Left kidney (tissue), 2 donors: ENCODE data around the gene ADCY10. TPM values are rescaled to one million over a fixed set of nuclear protein-coding genes. Genes with fewer than 3 reads are reported as not detected.
"Not testable (repeated sequence)": the region's sequence is repeated elsewhere in the genome, so short reads cannot be mapped to it uniquely, and the experiment has no call there.

Source experiments
- DNase-seq: peaks from one replicate; pipeline ENCODE4 v3.0.0-alpha.2; 2013
- polyA plus RNA-seq: library from polyadenylated mRNA; unstranded; fragments of 120-200 nt; gene quantifications from one replicate; pipeline ENCODE4 v1.2.1, GENCODE V29; 2013; ENCODE audit not compliant: insufficient read length

The ADCY10 gene
- polyA plus RNA-seq, 1 donor = 0.83 TPM

DNA sequence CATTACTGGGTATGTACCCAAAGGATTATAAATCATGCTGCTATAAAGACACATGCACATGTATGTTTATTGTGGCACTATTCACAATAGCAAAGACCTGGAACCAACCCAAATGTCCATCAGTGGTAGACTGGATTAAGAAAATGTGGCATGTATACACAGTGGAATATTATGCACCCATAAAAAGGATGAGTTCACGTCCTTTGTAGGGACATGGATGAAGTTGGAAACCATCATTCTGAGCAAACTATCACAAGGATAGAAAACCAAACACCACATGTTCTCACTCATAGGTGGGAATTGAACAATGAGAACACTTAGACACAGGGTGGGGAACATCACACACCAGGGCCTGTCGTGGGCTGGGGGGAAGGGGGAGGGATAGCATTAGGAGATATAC is 26.7 kb downstream of the ADCY10 start:
- DNase-seq = not testable (repeated sequence)

DNA sequence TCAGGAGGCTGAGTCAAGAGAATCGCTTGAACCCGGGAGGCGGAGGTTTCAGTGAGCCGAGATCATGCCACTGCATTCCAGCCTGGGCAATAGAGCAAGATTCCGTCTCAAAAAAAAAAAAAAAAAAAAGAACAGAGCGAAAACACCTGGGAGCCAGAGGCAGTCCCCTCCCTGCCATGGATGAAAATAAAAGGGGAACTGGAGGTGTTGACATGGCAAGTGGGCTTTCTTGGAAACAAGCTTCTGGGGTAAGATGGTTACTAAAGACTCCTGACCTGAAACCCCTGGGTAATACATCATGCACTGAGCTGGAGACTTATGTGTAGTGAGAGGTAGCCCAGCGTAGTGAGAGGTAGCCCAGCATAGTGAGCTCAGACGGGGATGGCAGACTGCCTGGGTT is 31.6 kb downstream of the ADCY10 start:
- DNase-seq = no peak

DNA sequence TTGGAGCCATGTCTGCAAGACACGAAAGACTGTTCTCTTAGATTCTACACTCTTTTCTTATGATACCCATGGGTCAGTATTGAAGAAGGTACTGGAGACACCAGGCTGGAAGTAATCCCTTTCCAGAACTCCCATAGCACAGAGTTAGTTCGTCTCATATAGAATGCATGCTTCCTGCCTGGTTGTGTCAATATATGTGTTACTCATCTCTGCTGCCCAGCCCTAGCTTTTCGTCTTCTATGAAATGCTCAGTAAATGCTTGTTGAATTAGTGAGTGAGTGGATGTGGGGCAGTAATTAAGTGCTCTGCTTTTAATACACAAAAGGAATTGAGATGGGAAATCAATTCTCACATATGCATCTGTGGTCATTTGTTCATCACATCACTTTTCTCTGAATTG is 32.1 kb downstream of the ADCY10 start:
- no peak for DNase-seq

DNA sequence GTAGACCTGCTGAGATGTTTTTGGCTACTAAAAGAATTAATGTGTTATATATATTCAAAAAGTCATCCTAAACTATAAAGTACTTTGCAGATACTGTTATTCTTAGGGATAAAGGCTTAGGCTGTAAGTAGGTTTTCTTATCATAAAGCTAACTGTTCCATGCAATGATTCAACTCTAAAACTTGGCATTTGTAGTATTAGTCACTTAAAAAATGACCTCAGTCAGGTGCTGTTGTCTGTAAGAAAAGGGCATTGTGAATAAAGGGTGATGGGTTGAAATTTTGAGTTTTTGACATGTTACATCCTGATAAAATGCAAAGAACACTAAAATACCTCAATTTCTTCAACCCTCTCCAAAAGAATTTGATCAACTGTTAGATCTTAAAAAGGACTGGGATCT is 32.9 kb downstream of the ADCY10 start:
- DNase-seq = no peak

DNA sequence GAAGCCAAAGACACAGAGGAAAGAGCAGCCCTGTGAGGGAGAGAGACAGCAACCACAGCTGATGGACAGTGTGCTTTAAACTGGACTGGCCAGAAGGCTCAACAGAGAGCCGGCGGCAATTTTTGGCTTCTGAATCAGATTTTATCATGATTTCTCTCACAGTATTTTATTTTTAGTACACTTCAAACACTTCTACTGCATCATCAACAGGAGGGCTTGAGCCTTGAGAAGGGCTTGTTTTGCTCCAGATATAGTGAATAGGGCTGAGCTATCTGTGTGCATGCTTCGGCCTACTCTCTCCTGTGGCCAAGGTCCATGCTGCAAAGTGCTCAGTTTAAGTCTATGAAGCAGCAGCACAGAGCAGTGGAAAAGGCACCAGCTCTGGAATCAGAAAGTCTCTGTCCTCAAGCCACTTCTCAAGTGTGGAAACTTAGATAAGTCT is 33.3 kb downstream of the ADCY10 start:
- DNase-seq = no peak

DNA sequence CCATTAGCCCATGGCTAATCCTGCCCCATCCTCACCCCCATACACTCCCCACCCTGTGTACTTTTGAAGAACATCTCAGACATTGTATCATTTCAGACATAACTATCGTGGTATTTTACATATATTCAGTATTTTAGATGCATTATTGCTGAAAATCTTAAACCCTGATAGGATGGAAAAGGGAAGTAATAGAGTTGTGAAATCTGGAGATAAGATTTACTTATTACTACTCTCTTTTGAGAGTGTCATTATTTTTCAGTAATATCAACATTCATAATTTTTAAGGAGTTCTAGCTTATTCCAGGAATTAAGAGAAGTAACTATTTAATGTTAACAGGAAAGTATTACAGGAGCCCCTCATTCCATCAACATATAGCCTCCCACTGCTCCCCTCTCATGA is 34.4 kb downstream of the ADCY10 start:
- DNase-seq = no peak

DNA sequence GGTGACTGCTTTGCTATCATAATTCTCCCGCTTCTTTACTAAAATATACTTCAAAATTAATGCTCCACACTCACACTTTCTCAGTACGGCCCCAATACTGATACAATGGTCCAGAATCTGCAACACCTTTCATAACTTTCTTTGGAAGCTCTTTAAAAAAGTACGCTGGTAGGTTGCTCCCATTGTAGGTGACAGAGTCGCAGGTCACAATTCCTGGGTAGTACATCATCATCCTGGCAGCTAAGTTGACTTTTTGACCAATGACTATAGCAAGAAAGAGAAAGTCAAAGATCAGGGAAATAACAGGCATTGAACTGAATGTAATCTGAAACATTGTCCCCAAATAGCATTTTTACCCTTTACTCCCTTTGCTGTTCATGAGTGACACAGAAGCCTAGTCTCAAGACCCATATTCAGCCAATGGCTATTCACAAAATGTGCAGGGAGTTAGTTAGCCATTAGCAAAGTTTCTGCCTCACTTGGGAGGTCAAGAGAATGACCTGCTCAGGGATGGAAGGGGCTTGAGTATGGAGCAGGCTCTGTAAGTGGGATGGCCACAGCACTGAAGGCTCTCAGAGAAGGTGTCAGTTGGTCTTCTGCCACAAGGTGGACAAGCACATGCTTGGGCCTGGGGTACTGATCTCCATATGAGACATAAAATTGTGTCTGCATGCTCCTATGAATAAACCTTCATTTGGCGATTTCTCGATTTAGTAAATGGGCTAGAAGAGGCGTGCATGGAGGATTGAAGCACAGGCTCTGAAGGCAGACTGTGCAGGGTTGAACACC is 35.4 kb downstream of the ADCY10 start:
- DNase-seq = no peak

DNA sequence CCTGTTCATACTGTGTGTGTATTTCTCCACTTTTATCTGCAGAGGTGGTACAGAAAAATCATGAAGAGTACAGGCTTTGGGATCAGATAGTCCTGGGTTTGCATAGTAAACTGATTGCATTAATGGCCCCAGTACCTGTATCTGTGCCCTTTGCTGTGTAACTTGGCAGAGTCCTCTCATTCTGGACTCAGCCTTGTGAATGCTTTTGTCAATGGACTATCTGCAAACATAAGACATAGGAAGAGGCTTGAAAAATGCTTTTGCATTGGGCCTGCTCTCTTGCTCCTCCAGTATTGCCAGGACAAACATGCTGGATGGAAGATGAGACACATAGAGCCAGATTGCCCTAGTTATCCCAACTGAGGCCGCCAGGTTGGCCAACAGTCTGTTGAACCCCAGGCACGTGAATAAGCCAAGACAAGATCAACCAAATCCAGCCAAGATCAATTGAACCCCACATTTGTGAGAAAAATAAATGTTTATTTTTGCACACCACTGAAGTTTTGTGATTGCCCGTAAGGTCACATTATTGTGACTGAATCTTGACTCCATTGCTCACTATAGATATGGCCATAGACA is 37.2 kb downstream of the ADCY10 start:
- no peak for DNase-seq

DNA sequence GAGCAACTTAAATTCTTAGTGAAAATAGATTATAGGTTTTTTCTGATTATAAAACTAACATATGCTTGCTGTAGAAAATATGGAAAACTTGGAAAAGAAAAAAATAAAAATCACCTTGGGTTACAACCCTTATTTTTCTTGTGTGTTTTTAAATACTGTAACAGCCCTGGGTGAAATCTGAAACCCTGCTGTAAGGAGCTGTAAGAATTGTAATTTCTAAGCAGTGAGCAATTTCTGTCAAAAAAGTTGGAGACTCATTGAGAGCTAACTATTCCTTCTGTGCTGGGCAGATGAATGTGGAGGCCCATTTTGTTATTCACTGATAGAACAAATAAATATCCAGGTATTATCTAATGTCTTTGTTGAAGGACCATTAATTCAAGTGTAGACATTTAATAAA is 42.6 kb downstream of the ADCY10 start:
- DNase-seq = no peak

DNA sequence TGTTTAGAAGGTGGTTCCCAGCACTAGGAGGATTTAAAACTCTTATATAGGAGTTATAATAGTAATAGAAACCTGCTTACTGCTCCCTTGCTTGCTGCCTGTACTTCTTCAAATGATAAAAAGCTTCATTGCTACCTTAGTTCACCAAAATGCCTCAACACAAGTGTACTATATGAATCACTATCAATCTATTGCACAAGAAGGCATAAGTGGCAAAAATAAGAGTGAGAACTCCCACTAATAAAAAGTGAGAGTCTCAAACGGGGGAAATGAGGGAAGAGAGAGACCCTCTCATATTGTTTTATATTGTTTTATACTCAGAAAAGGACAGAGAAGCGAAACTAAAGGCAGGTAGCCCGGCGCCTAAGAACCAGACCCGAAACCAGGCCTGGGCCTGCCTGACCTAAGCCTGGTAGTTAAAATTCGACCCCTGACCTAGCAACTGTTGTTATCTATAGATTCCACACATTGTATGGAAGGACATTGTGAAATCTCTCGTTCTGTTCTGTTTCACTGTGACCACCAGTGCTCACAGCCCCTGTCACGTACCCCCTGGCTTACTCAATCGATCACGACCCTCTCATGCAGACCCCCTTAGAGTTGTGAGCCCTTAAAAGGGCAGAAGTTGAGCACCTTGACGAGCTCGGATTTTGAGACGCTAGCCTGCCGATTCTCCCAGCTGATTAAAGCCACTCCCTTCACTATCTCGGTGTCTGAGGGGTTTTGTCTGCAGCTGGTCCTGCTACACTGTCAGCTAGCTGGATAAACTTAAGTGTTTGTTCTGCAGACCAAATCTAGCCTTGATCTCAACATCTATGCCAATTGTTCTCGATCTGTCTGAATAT is 44.6 kb downstream of the ADCY10 start:
- DNase-seq = not testable (repeated sequence)

DNA sequence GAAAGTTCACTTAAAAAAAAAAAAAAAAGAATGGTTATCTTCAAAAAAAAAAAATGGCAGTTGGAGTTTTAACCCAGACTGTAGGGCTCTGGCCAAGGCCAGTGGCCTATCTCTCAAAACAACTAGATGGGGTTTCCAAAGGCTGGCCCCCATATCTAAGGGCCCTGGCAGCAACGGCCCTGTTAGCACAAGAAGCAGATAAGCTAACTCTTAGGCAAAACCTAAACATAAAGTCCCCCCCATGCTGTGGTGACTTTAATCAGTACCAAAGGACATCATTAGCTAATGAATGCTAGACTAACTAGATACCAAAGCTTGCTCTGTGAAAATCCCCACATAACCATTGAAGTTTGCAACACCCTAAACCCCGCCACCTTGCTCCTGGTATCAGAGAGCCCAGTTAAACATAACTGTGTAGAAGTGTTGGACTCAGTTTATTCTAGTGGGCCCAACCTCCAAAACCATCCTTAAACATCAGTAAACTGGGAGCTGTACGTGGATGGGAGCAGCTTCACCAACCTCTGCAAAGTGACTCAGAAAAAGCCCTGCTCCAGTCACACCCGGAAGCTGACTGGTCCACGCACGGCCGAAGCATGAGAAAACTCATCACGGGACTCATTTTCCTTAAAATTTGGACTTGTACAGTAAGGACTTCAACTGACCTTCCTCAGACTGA is 47.1 kb downstream of the ADCY10 start:
- not testable (repeated sequence) for DNase-seq

DNA sequence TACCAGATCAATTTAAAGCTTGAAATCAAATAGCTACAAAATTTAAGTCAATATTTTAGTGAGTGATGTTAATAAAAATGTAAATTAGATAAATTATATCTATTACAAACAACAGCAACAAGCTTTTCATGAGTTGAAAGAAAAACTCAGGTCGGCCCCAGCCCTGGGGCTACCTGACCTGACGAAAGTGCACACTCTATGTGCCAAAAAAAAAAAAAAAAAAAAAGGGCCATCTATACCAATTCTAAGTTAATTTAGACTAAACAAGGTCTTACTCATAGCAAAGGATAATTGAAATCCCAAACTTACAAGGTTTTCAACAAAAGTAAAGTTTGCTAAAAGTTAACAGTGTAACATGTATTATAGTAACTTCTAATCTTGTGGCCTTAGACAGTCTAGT is 47.6 kb downstream of the ADCY10 start:
- DNase-seq = not testable (repeated sequence)

DNA sequence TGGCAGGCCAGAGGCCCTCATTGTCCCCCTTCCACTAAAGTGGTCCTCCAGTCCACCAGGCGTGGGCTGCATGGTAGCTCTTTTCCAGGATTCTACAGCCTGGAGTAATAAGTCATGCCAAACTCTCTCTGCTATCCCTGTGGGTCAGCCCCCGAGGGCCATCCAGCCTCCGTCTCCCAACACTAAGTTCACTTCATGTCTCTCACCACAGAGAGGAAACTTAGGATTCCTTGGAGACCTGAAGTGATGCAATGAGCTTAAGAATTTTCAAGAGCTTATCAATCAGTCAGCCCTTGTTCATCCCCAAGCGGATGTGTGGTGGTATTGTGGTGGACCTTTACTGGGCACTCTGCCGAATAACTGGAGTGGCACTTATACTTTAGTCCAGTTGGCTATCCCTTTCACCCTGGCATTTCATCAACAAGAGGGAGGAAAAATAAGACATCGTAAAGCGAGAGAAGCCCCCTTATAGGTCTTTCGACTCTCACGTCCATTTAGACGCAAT is 48.1 kb downstream of the ADCY10 start:
- not testable (repeated sequence) for DNase-seq

DNA sequence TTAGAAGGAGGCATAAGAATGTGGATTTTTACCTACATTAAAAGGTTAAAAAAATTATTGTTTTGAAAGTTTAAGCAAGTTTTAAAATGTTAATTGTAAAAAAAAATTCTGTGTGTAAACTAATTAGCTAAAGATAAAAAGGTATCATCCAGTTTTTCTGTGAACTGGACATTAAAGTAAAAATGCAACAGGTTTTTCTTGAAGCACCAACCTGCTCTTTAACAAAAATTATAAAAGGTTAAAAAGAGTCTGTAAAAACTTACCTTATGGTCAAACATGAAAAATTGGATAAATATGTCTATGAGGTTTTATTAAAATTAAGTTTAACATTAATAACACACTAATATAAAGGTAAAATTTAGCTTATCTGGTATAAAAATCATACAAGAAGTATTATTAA is 48.7 kb downstream of the ADCY10 start:
- not testable (repeated sequence) for DNase-seq

DNA sequence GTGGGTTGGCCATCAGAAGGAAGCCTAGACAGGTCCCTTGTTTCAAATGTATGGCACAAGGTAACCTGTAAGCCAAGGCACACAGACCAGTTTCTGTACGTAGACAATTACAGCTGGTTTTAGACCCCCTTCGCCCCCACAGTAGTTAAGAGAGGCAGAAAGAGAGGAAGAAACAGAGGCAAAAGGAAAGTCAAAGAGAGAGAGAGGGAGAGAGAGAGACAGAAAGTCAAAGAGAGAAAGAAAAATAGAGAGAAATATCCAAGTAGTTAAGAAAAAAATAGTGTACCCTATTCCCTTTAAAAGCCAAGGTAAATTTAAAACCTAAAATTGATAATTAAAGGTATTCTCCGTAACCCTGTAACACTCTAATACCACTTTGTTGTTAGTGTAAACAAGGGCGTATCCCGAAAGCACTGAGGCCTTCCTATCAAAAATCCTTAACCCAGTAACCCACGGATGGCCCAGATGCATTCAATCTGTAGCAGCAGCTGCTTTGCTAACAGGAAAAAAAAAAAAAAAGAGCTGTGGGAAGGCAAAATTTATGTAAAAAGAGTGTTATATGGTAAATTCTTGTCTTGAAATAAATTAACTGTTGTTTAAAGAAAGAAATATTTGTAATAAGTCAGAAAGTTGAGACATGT is 49.4 kb downstream of the ADCY10 start:
- DNase-seq = no peak

DNA sequence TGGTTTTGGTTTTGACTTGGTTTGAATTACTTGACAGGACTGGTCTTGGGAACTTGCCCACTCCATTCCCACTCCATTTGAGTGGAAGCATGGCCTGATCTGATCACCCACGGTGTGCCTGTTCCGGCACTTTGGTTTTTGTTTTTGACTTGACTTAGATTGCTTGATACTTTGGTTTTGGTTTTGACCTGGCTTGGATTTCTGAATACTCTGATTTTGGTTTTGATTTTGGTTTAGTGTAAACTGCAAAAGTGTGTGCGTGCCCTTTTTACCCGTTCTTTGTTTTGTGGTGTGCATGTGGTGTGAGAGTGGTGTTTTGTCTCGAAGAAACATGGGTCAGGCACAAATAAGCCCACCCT is 50.0 kb downstream of the ADCY10 start:
- DNase-seq = no peak

DNA sequence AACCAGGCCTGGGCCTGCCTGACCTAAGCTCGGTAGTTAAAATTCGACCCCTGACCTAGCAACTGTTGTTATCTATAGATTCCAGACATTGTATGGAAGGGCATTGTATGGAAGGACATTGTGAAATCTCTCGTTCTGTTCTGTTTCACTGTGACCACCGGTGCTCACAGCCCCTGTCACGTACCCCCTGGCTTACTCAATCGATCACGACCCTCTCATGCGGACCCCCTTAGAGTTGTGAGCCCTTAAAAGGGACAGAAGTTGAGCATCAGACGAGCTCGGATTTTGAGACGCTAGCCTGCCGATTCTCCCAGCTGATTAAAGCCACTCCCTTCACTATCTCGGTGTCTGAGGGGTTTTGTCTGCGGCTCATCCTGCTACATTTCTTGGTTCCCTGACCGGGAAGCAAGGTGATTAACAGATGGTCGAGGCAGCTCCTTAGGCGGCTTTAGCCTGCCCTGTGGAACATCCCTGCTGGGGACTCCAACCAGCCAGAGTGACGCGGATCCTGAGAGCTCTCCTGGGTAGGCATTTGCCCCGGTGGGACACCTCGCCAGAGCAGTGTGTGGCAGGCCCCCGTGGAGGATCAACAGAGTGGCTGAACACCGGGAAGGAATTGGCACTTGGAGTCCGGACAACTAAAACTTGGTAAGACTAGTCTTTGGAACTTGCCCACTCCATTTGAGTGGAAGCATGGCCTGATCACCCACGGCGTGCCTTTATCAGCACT is 50.6 kb downstream of the ADCY10 start:
- not testable (repeated sequence) for DNase-seq

DNA sequence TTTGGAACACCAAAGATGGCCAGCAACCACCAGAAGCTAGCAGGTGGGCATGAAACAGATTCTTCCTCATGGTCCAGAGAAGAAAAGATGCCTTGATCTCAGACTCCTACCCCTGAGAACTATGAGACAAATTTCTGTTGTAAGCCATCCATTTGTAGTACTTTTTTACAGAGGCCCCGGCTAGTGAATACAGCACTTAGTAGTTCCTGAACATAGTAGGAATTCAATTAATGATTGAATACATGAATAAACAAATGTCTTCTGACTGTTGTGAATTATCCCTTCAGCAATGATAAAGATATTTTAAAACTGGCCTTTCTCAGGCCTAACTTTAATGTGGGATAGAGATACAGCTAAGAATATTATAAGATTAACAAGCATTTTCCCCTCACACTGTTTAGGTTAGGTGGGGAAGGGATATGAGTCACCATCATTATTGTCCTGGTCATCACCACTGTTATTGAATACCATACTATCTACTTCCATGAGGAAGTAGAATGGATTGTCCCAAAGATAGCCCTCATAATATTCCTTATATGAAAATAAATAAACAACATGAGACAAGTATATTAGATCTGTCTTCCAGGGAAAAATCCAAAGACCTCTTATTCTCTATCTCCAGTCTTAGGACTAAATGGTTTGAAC is 51.4 kb downstream of the ADCY10 start:
- DNase-seq = no peak

DNA sequence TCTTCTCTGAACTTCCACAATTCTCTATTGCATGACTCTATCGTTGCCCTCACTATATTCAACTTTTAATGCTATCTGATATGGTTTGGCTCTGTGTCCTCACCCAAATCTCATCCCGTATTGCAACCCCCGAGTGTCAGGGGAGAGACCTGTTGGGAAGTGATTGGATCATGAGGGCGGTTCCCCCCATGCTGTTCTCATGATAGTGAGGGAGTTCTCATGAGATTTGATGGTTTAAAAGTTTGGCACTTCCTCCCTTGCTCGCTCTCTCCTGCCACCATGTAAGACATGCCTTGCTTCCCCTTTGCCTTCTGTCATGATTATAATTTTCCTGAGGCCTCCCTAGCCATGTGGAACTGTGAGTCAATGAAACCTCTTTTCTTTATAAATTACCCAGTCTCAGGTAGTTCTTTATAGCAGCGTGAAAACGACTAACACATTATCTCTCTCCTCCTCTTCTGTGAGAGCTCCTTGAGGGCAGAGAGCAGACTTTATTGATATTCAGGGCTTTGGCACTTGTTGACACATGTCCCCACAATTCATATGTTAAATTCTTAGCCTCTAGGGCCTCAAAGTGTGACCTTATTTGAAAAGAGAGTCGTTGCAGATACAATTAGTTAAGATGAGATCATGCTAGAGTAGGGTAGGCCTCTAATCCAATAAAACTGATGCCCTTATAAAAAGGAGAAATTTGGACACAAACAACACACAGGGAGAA is 52.1 kb downstream of the ADCY10 start:
- no peak for DNase-seq
